Brain microvascular endothelial cell (primary cell): ENCODE measurements around the gene MYZAP.

Source experiments
- DNase-seq: peaks from one replicate; pipeline ENCODE4 v3.0.0-alpha.2; 2020
- H3K27ac ChIP-seq: fragments of 250-450 bp; sonication (Bioruptor Pico); 2 replicates; pipeline ENCODE4 v1.5.1; 2020; ENCODE audit warnings: mild to moderate bottlenecking, moderate library complexity
- H3K27me3 ChIP-seq: fragments of 250-450 bp; sonication (Bioruptor Pico); replicated peaks from 2 replicates; pipeline ENCODE4 v1.5.1; 2020; ENCODE audit warnings: mild to moderate bottlenecking
- H3K36me3 ChIP-seq: fragments of 250-450 bp; sonication (Bioruptor Pico); replicated peaks from 2 replicates; pipeline ENCODE4 v1.5.1; 2020; ENCODE audit warnings: mild to moderate bottlenecking
- H3K4me3 ChIP-seq: 2 replicates; pipeline ENCODE4 v1.5.1; 2011; ENCODE audit warnings: low read depth, mild to moderate bottlenecking, control low read depth, low read length, moderate library complexity
- CTCF ChIP-seq: IDR thresholded peaks from 2 replicates; pipeline ENCODE4 v1.5.1; 2011; ENCODE audit warnings: low read depth, mild to moderate bottlenecking, moderate library complexity, low read length, control low read depth, inconsistent platforms; ENCODE audit errors: missing control alignments
- in situ Hi-C: cut with HindIII; loops from 2 replicates; pipeline ENCODE4 v1.10.0; 2017; ENCODE audit warnings: low sequenced_read_pairs, low pct_ligation_motif_present

The MYZAP gene

GRCh38 chr15:57580428-57580827 is 11.3 kb upstream of the MYZAP start:
- in situ Hi-C loops = no loop called here
- Histone ChIP-seq H3K27me3 (no peaks in the 10 kb centered on the region), H3K36me3 (no peaks in the 10 kb centered on the region), H3K27ac (no peak overlapping the region), H3K4me3 (no peak overlapping the region)
- TF ChIP-seq CTCF = no peak
- no peak for DNase-seq

- TF ChIP-seq CTCF = no peak
- Histone ChIP-seq H3K4me3 (no peak overlapping the region), H3K27me3 (no peaks in the 10 kb centered on the region), H3K27ac (no peak overlapping the region), H3K36me3 (no peaks in the 10 kb centered on the region)
- in situ Hi-C loops = no loop called here
- DNase-seq = no peak
Observed at GRCh38 chr15:57580866-57581265, 10.8 kb upstream of the MYZAP start.

DNA sequence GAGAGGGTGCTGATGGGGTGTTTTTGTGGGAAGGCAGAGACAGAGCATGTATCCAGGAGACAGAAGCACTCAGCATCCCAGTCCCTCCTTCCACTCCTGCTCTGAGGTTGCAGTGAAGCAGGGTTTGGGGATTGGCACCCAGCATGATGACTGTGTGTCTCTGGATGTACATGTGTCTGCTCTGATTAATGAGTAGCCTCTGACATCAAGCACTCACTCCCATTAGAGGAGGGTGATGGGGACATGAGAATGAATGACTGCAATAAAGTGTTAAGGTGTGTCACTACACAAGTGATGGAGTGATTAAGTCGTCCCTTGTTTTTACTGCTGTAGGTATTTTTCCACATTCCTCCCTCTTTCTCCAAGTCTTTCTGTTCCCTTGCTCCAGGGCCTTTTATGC is 9.6 kb upstream of the MYZAP start:
- H3K27me3 ChIP-seq = no peaks in the 10 kb centered on the region
- H3K36me3 ChIP-seq = no peaks in the 10 kb centered on the region
- in situ Hi-C loops = no loop called here
- TF ChIP-seq CTCF = no peak
- no peak overlapping the region for H3K4me3 ChIP-seq
- no peak overlapping the region for H3K27ac ChIP-seq
- DNase-seq = no peak

DNA sequence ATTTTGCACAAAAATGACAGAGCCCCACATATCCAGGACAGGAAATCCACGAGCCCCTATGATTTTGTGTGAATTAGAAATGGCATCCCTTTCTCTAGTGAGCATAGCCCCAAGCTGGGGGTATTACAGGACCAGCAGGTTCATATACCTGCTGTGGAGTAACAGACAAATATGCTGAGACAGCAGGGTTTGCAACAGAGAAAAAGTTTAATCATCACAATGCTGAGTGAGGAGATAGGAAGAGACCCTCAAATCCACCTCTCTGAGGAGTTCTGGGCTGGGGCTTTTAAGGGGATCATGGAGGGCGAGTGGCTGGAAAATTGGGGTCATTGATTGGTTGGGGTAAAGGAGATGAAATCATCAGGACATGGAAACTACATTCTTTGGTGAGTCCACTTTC is 8.4 kb upstream of the MYZAP start:
- Histone ChIP-seq H3K27ac (no peak overlapping the region), H3K4me3 (no peak overlapping the region), H3K27me3 (no peaks in the 10 kb centered on the region), H3K36me3 (no peaks in the 10 kb centered on the region)
- in situ Hi-C loops = no loop called here
- no peak for TF ChIP-seq CTCF
- no peak for DNase-seq

- no peaks in the 10 kb centered on the region for H3K36me3 ChIP-seq
- no peak for DNase-seq
- in situ Hi-C loops = no loop called here
- H3K4me3 ChIP-seq = no peak overlapping the region
- H3K27me3 ChIP-seq = no peaks in the 10 kb centered on the region
- TF ChIP-seq CTCF = no peak
- H3K27ac ChIP-seq = no peak overlapping the region
Observed at GRCh38 chr15:57583720-57584119, 8.0 kb upstream of the MYZAP start.

DNA sequence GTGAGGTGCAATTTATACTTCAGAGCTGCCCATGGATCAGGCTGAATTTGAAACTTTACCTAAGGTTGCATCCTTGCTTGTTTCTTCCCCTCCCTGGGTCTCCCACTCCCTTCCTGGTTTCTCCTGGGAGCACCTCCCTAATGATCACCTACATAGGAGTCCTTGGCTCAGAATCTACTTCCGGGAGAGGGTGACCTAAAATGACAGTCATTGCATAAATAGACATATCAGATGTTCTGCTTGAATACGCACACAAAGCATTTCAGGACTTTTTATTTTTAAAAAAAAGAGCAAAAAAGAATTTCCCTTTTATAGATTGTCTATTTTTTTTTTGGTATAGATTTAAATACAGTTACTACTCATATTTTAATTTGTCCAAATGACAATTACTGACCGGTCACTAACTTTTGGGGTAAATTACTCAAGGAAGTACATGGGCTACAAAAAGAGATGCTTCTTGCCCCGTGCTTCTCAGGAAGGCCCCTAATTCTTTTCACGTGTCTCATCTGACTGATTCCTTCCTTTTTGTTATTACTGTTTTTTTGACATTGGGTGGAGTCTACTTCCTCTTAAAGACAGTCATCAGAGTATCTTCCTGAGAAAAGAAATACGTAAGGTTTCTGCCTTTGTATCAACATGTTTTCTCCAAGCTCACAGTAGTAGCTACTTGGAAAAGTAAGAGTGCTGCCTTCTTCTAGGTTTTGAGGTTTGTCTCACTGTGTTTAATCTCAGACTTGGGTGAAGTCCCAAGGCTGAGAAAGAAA is 4.9 kb upstream of the MYZAP start:
- in situ Hi-C loops = no loop called here
- Histone ChIP-seq H3K4me3 (no peak overlapping the region), H3K27ac (no peak overlapping the region), H3K27me3 (no peaks in the 10 kb centered on the region), H3K36me3 (no peaks in the 10 kb centered on the region)
- DNase-seq = no peak
- no peak for TF ChIP-seq CTCF
